Tibial artery (tissue), 4 donors: ENCODE data around the gene TRAF1.

ENCODE experiments used
- DNase-seq, 2 donors: peaks; one replicate each; pipeline ENCODE4 v3.0.0-alpha.2; 2019
- H3K27ac ChIP-seq, 2 donors: fragments of 200-600 bp; sonication (generic) in 1 of 2; 1 replicate in 1 of 2; 2 replicates in 1 of 2; pipeline ENCODE4 v1.5.1; 2018 to 2019; ENCODE audit warnings: mild to moderate bottlenecking in 1 of 2
- H3K27me3 ChIP-seq, 2 donors: fragments of 200-600 bp; sonication (generic) in 1 of 2; one replicate each; pipeline versions ENCODE4 v1.5.1 to v1.6.0; 2016 to 2019
- H3K36me3 ChIP-seq, 3 donors: fragments of 200-600 bp; sonication (generic) in 2 of 3; one replicate each; pipeline ENCODE4 v1.5.1; 2016 to 2019; ENCODE audit warnings: mild to moderate bottlenecking in 2 of 3
- H3K4me1 ChIP-seq, 4 donors: fragments of 200-600 bp; sonication (generic) in 2 of 4; 1 replicate in 3 of 4; 2 replicates in 1 of 4; pipeline ENCODE4 v1.5.1; 2016 to 2019
- H3K4me3 ChIP-seq, 2 donors: fragments of 200-600 bp; sonication (generic) in 1 of 2; 1 replicate in 1 of 2; 2 replicates in 1 of 2; pipeline ENCODE4 v1.5.1; 2018 to 2019; ENCODE audit warnings: mild to moderate bottlenecking in 2 of 2
- H3K9me3 ChIP-seq, 3 donors: fragments of 200-600 bp; sonication (generic) in 1 of 3; one replicate each; pipeline ENCODE4 v1.5.1; 2016 to 2019
- CTCF ChIP-seq, 2 experiments: fragments of 200-600 bp in 1 of 2; fragments of 450-650 bp in 1 of 2; IDR thresholded peaks; one replicate each; pipeline ENCODE4 v1.5.1; 2017 to 2019; ENCODE audit warnings: antibody characterized with exemption in 2 of 2, mild to moderate bottlenecking in 1 of 2, moderate library complexity in 1 of 2
- intact Hi-C: fragments of 100-400 bp; cut with DNase I; formaldehyde crosslinking; loops from one replicate; pipeline ENCODE4 v1.15.0; 2023; ENCODE audit warnings: low total_unique reads

Gene TRAF1

GRCh38 chr9:120894321-120895148 lies 32.1 kb downstream of the TRAF1 start:
- Histone ChIP-seq H3K4me3 (peak overlapping the region; percentile 42 to 54), H3K27ac (peak overlapping the region; percentile 90 to 91), H3K27me3 (no peaks in the 10 kb centered on the region), H3K4me1 (peaks cover 0 to 44% (median 28%) of the 10 kb centered on the region in 4 donors), H3K9me3 (no peaks in the 10 kb centered on the region), H3K36me3 (no peaks in the 10 kb centered on the region)
- TF ChIP-seq CTCF (IDR thresholded peaks at IDR 0.05), result no peak
- intact Hi-C loops, result no loop called here
- DNase-seq, result peak; percentile 62 to 82

DNA sequence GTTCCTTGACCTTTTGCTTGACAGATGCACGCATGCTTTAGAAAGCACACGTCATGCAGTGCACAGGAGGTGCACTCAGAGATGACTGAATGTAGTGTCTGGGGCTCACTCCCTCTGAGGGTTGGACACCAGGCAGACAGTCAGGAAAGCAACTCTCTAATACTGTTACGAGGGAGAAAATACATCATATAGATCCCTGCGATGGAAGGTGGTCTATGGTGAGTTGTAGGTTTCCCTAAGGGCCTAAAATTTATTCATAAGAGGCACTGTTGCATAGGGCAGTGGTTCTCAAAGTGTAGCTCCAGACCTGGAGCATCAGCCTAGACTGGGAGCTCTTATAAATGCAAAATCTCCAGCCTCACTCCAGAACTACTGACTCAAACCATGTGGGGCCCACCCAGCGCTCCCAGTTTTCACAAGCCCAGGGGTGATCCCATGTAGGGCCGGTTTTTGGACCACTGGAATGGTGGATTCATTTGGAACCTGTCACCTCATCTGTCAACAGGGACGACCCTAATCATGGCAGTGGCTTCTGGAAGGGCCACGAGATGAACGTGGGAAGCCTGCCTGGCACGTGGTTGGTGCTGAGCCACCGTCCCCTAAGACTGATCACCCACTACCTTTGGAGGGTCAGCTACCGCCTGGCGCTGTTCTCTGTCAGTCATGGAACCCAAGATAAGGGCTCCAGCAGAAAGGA lies 32.8 kb downstream of the TRAF1 start:
- Histone ChIP-seq H3K27ac (peak overlapping the region; percentile 90 to 91), H3K4me3 (peak overlapping the region; percentile 42 to 54), H3K36me3 (no peaks in the 10 kb centered on the region), H3K27me3 (no peaks in the 10 kb centered on the region), H3K9me3 (no peaks in the 10 kb centered on the region), H3K4me1 (peaks cover 0 to 44% (median 28%) of the 10 kb centered on the region in 4 donors)
- no peak for TF ChIP-seq CTCF (IDR thresholded peaks at IDR 0.05)
- intact Hi-C loops, result no loop called here
- no peak for DNase-seq

DNA sequence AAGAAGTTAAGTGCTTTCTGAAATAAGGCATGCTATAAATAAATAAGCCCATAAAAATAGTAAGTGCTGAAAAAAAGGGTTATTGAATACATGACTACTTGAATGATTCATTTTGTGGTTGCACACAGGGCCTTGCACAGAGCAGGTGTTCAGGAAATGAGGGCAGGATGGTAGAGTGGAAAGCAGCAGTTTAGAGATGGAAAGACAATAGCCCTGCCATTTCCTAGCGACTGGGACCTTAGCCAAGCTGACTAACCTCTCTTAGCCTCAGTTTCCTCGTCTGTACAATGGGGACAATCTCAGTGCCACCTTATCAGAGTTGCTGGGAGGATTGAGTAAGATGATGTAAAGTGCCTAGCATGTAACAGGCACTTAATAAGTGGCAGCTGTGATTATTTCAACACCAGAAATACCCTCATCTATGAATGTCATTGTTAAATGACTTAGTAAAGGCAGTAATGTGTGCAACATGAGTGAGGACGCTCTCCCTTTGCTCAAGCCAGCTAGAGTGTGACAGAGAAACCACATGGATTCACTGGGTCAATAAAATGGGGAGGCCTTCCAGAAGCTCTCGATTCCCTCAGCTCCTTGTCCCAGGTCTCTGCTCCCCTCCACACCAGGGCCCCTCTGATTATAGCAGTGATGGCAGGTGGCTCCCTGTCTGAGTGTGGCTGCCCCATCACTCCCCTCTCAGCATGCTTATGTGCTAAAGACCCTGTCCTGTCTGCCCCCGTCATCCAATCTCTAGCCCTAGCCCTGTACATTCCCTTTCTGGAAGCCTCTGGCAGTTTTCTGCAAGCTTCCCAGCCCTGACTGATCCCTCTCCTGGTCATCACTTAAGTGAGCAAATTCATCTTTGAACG lies 33.6 kb downstream of the TRAF1 start:
- Histone ChIP-seq H3K9me3 (no peaks in the 10 kb centered on the region), H3K27ac (peak overlapping the region; percentile 90 to 91), H3K36me3 (no peaks in the 10 kb centered on the region), H3K27me3 (no peaks in the 10 kb centered on the region), H3K4me1 (peaks cover 0 to 43% (median 28%) of the 10 kb centered on the region in 4 donors), H3K4me3 (no peak overlapping the region)
- no peak for DNase-seq
- intact Hi-C loops, result no loop called here
- TF ChIP-seq CTCF (IDR thresholded peaks at IDR 0.05), result no peak

GRCh38 chr9:120891884-120892747 lies 34.5 kb downstream of the TRAF1 start:
- H3K9me3 ChIP-seq, result no peaks in the 10 kb centered on the region
- no peak for DNase-seq
- no peak for TF ChIP-seq CTCF (IDR thresholded peaks at IDR 0.05)
- no peaks in the 10 kb centered on the region for H3K36me3 ChIP-seq
- H3K4me1 ChIP-seq, result peaks cover 0 to 35% (median 22%) of the 10 kb centered on the region in 4 donors
- H3K4me3 ChIP-seq, result no peak overlapping the region
- H3K27me3 ChIP-seq, result no peaks in the 10 kb centered on the region
- peak overlapping the region; percentile 90 to 91 for H3K27ac ChIP-seq
- intact Hi-C loops, result no loop called here
